Breast epithelium (tissue), 4 donors: Measurements from ENCODE around the gene HSDL1. TPM values are rescaled to one million over a fixed set of nuclear protein-coding genes. Genes with fewer than 3 reads are reported as not detected.

ENCODE experiments used
- DNase-seq, 2 donors: peaks; one replicate each; pipeline ENCODE4 v3.0.0-alpha.2; 2019; ENCODE audit warnings: low spot score in 2 of 2
- H3K27ac ChIP-seq, 2 donors: fragments of 200-600 bp; sonication (generic) in 1 of 2; one replicate each; pipeline ENCODE4 v1.5.1; 2016 to 2019; ENCODE audit warnings: mild to moderate bottlenecking in 1 of 2
- H3K27me3 ChIP-seq, 2 donors: fragments of 200-600 bp; sonication (generic) in 1 of 2; one replicate each; pipeline versions ENCODE4 v1.5.1 to v1.6.0; 2017 to 2019; ENCODE audit warnings: control low read depth in 1 of 2, mild to moderate bottlenecking in 1 of 2
- H3K36me3 ChIP-seq: fragments of 200-600 bp; one replicate; pipeline ENCODE4 v1.5.1; 2019
- H3K4me1 ChIP-seq, 2 donors: fragments of 200-600 bp; sonication (generic); one replicate each; pipeline ENCODE4 v1.5.1; 2016 to 2019; ENCODE audit warnings: control low read depth in 1 of 2
- H3K4me3 ChIP-seq, 3 donors: fragments of 200-600 bp; sonication (generic); 1 replicate in 2 of 3; 2 replicates in 1 of 3; pipeline ENCODE4 v1.5.1; 2016 to 2019; ENCODE audit warnings: mild to moderate bottlenecking in 3 of 3, moderate library complexity in 2 of 3
- H3K9me3 ChIP-seq, 2 donors: fragments of 200-600 bp; sonication (generic) in 1 of 2; one replicate each; pipeline ENCODE4 v1.5.1; 2016 to 2019; ENCODE audit warnings: control low read depth in 1 of 2
- POLR2A ChIP-seq: fragments of 450-650 bp; IDR thresholded peaks from one replicate; pipeline ENCODE4 v1.6.1; 2016; ENCODE audit warnings: antibody characterized with exemption, mild to moderate bottlenecking, moderate library complexity
- POLR2AphosphoS5 ChIP-seq, 3 donors: sonication (generic); formaldehyde crosslinking; IDR thresholded peaks; one replicate each; pipeline ENCODE4 v1.6.1; 2017; ENCODE audit warnings: antibody characterized with exemption in 3 of 3
- intact Hi-C: fragments of 100-400 bp; cut with DNase I; formaldehyde crosslinking; loops from one replicate; pipeline ENCODE4 v1.15.1; 2023; ENCODE audit warnings: low total_unique reads
- total RNA-seq, 3 donors: library from RNA; depleted of rRNA; stranded (reverse); fragments of >200 nt; gene quantifications; one replicate each; pipeline ENCODE4 v1.1.0, GENCODE V29; 2016
- TF ChIP-seq, protein P1 (sequence below), 3 donors: fragments of 450-650 bp; IDR thresholded peaks; one replicate each; pipeline ENCODE4 v1.5.1; 2016 to 2017; ENCODE audit warnings: antibody characterized with exemption in 3 of 3, mild to moderate bottlenecking in 3 of 3, moderate library complexity in 3 of 3

Gene HSDL1
- total RNA-seq, 3 donors from 2014 or later: 17.0 to 25.8 (median 21.0) TPM

DNA sequence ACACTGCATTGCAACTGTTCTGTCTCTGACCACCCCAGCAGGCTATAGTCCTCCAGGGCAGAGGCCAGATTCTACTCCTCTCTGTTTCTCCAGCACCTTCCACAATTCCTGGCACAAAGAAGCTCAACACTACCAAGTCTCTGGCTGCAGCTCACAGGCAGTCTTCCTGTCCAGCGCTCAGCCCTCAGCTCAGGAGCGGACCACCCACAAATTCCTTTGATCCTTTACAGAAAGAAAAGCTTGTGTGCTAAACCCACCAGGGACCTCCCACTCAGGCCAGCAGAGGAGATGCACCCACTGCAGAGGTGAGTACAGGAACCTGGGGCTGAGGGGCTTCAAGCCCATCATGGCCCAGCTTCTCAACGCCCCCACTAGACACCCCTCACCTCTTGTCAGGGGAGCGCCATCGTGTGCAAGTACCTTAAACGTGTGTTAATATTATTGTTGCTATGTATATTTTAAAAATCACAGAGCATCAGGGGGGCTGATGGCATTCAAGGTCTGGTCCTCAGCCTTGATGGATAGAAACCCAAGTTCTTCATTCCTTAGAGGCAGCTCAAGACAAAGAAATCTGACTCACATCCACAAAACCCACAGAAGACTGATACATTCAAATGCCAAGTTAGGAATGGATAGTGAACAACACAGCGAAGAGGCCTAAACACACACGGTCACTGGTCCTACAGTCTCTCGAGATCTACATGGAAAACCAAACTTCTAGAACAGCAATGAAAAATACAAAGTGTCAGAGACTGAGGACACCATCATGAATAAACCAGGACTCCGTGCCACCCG lies 8.4 kb downstream of the HSDL1 start:
- intact Hi-C loops: no loop called here
- DNase-seq: no peak
- Histone ChIP-seq H3K36me3 (no peaks in the 10 kb centered on the region), H3K4me3 (no peak overlapping the region), H3K27ac (no peak overlapping the region), H3K9me3 (no peaks in the 10 kb centered on the region), H3K27me3 (no peaks in the 10 kb centered on the region), H3K4me1 (no peaks in the 10 kb centered on the region)
- TF ChIP-seq, protein P1, sequence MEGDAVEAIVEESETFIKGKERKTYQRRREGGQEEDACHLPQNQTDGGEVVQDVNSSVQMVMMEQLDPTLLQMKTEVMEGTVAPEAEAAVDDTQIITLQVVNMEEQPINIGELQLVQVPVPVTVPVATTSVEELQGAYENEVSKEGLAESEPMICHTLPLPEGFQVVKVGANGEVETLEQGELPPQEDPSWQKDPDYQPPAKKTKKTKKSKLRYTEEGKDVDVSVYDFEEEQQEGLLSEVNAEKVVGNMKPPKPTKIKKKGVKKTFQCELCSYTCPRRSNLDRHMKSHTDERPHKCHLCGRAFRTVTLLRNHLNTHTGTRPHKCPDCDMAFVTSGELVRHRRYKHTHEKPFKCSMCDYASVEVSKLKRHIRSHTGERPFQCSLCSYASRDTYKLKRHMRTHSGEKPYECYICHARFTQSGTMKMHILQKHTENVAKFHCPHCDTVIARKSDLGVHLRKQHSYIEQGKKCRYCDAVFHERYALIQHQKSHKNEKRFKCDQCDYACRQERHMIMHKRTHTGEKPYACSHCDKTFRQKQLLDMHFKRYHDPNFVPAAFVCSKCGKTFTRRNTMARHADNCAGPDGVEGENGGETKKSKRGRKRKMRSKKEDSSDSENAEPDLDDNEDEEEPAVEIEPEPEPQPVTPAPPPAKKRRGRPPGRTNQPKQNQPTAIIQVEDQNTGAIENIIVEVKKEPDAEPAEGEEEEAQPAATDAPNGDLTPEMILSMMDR (IDR thresholded peaks at IDR 0.05): no peak
- no peak for TF ChIP-seq POLR2AphosphoS5 (IDR thresholded peaks at IDR 0.05)
- no peak for TF ChIP-seq POLR2A

DNA sequence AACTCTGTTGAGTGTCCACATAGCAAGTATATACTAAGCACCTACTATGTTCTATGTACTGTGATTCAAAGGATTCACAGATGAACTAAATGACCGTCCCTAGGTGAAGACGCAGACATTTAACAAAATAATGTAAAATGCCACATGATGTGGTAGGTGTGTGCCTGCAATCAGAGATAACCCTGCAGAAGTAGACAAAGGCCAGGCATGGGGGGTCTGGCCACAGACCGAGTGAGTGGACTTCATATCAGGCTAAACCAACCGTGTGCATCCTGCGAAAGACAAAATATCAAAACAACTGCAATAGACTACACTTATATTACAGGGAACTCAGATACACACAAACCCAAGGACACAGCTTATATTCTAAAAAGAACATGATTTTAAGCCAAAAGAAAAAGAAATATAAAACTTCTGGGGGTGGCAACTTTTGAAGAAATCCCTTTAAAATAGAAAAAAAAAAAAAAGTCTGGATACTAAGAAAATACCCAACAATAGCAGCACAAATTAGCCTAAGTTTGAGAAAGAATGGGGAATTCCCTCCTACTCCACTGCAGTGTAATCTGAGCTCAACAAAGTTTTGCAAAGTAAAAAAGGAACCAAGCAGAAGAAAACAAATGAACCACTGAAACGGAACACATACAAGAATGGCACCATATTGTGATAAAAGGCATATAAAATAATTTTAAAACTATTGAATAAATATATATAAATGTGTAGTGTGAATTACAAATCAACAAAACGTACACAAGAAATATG lies 12.3 kb downstream of the HSDL1 start:
- DNase-seq: no peak
- TF ChIP-seq POLR2A (no peak), POLR2AphosphoS5 (IDR thresholded peaks at IDR 0.05) (no peak)
- TF ChIP-seq, protein P1 (IDR thresholded peaks at IDR 0.05): no peak
- Histone ChIP-seq H3K4me3 (no peak overlapping the region), H3K36me3 (no peaks in the 10 kb centered on the region), H3K27ac (no peak overlapping the region), H3K27me3 (no peaks in the 10 kb centered on the region), H3K9me3 (no peaks in the 10 kb centered on the region), H3K4me1 (no peaks in the 10 kb centered on the region)
- intact Hi-C loops: no loop called here

DNA sequence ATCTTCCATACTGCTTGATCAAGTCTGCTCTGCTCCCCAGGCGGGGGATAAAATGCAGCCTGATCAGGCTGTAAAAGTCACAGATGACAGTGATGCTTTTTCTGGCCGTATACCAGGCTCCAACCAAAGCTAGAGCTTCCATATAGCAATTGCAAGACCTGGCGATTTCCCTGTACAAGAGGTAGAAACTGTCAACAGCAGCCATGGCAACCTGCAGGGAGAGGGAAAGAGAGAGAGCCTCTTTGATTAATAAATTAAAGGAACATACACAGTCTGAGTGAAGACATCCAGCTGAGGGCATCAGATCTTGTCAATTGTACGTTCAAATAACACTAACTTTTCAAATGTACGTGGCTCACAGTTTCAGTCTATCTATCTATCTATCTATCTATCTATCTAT lies 13.9 kb downstream of the HSDL1 start:
- no peak overlapping the region for H3K4me3 ChIP-seq
- TF ChIP-seq POLR2A (no peak), POLR2AphosphoS5 (IDR thresholded peaks at IDR 0.05) (no peak)
- TF ChIP-seq, protein P1 (IDR thresholded peaks at IDR 0.05): no peak
- intact Hi-C loops: no loop called here
- H3K9me3 ChIP-seq: no peaks in the 10 kb centered on the region
- no peak overlapping the region for H3K27ac ChIP-seq
- H3K4me1 ChIP-seq: no peaks in the 10 kb centered on the region
- H3K36me3 ChIP-seq: no peaks in the 10 kb centered on the region
- H3K27me3 ChIP-seq: no peaks in the 10 kb centered on the region
- DNase-seq: no peak

DNA sequence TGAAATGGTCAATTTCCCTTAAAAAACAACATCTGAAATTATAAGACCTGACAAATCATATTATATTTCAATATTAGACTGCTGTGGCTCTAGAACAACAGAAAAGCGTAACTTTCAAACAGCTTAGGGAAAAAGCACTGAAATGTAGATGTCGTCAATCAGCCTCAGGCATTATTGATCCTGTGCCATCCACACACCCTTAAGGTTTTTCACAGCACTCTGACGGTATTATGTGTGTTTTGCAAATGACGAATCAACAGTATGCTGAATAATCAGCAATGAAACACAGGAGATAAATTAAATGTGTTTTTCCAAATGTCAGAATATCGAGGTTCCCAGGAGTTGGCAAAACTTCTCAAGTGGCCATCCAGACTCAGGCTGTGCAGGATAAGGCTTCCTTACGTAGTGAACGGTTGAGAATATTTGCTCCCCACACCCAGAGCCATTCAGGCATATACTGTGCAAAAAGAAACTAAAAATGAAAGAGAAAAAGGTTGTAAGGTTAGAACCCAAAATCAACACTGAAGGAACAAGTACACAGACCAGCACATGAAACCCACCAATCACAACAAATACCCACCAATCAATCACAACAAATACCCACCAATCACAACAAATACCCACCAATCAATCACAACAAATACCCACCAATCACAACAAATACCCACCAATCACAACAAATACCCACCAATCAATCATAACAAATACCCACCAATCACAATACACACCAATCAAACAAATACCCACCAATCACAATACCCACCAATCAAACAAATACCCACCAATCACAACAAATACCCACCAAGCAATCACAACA lies 20.5 kb downstream of the HSDL1 start:
- no peaks in the 10 kb centered on the region for H3K9me3 ChIP-seq
- no peak for DNase-seq
- no peaks in the 10 kb centered on the region for H3K36me3 ChIP-seq
- no peaks in the 10 kb centered on the region for H3K27me3 ChIP-seq
- H3K4me1 ChIP-seq: no peaks in the 10 kb centered on the region
- intact Hi-C loops: no loop called here
- no peak overlapping the region for H3K27ac ChIP-seq
- TF ChIP-seq, protein P1 (IDR thresholded peaks at IDR 0.05): no peak
- TF ChIP-seq POLR2A (no peak), POLR2AphosphoS5 (IDR thresholded peaks at IDR 0.05) (no peak)
- no peak overlapping the region for H3K4me3 ChIP-seq
